Uterus (tissue), 4 donors: ENCODE data around the gene XYLT1. TPM values are rescaled to one million over a fixed set of nuclear protein-coding genes. Genes with fewer than 3 reads are reported as not detected.

Experiments
- DNase-seq, 2 donors: peaks; one replicate each; pipeline ENCODE4 v3.0.0-alpha.2; 2019 to 2020
- H3K27ac ChIP-seq, 2 donors: fragments of 200-600 bp; sonication (generic); 1 replicate in 1 of 2; 2 replicates in 1 of 2; pipeline ENCODE4 v1.5.1; 2016 to 2018
- H3K27me3 ChIP-seq, 2 donors: fragments of 200-600 bp; sonication (generic); one replicate each; pipeline ENCODE4 v1.5.1; 2018 to 2019; ENCODE audit warnings: control low read depth in 1 of 2
- H3K36me3 ChIP-seq, 2 donors: fragments of 200-600 bp; sonication (generic); one replicate each; pipeline ENCODE4 v1.5.1; 2019; ENCODE audit warnings: control low read depth in 1 of 2
- H3K4me1 ChIP-seq, 2 donors: fragments of 200-600 bp; sonication (generic); one replicate each; pipeline ENCODE4 v1.5.1; 2018 to 2019; ENCODE audit warnings: control low read depth in 1 of 2
- H3K4me3 ChIP-seq, 2 donors: fragments of 200-600 bp; sonication (generic); 1 replicate in 1 of 2; 2 replicates in 1 of 2; pipeline ENCODE4 v1.5.1; 2018 to 2019; ENCODE audit warnings: mild to moderate bottlenecking in 1 of 2
- H3K9me3 ChIP-seq, 2 donors: fragments of 200-600 bp; sonication (generic); one replicate each; pipeline ENCODE4 v1.5.1; 2019; ENCODE audit warnings: control low read depth in 1 of 2
- CTCF ChIP-seq, 4 experiments: fragments of 200-600 bp in 2 of 4; fragments of 450-650 bp in 2 of 4; sonication (generic) in 2 of 4; IDR thresholded peaks; one replicate each; pipeline ENCODE4 v1.5.1; 2016 to 2019; ENCODE audit warnings: antibody characterized with exemption in 4 of 4, mild to moderate bottlenecking in 2 of 4, moderate library complexity in 1 of 4
- POLR2A ChIP-seq, 2 donors: fragments of 450-650 bp; IDR thresholded peaks; one replicate each; pipeline ENCODE4 v1.6.1; 2016; ENCODE audit warnings: antibody characterized with exemption in 2 of 2, mild to moderate bottlenecking in 1 of 2, moderate library complexity in 1 of 2
- intact Hi-C: fragments of 100-400 bp; cut with DNase I; formaldehyde crosslinking; loops from one replicate; pipeline ENCODE4 v1.15.1; 2023; ENCODE audit warnings: low total_unique reads
- total RNA-seq, 4 donors: library from RNA; depleted of rRNA in 3 of 4; stranded (reverse); fragments of >200 nt in 3 of 4; gene quantifications; one replicate each; pipeline versions ENCODE4 v1.1.0 to v1.2.4, GENCODE V29; 2014 to 2023
- donor health status: DM: yes; HTN: yes; CAD: no.

XYLT1 gene
- total RNA-seq, 4 donors from 2014 or later: 1.5 to 42.2 (median 15.7) TPM

- TF ChIP-seq POLR2A (IDR thresholded peaks at IDR 0.05): no peak
- no peak for TF ChIP-seq CTCF (IDR thresholded peaks at IDR 0.05)
- no peak for DNase-seq
- no peaks in the 10 kb centered on the region for H3K27me3 ChIP-seq
- H3K9me3 ChIP-seq: no peaks in the 10 kb centered on the region
- intact Hi-C loops: no loop called here
- H3K4me3 ChIP-seq: no peak overlapping the region
- no peaks in the 10 kb centered on the region for H3K36me3 ChIP-seq
- H3K4me1 ChIP-seq: no peaks in the 10 kb centered on the region
- H3K27ac ChIP-seq: no peak overlapping the region
These were observed 81.4 kb downstream of the XYLT1 start for GRCh38 chr16:17389384-17389783.

GRCh38 chr16:17387256-17387655, 83.5 kb downstream of the XYLT1 start:
- intact Hi-C loops: no loop called here
- Histone ChIP-seq H3K36me3 (no peaks in the 10 kb centered on the region), H3K27me3 (no peaks in the 10 kb centered on the region), H3K4me1 (no peaks in the 10 kb centered on the region), H3K9me3 (no peaks in the 10 kb centered on the region), H3K4me3 (no peak overlapping the region), H3K27ac (peak overlapping the region in 1 of 2 donors; percentile 15)
- no peak for DNase-seq
- no peak for TF ChIP-seq POLR2A (IDR thresholded peaks at IDR 0.05)
- no peak for TF ChIP-seq CTCF (IDR thresholded peaks at IDR 0.05)

- H3K4me1 ChIP-seq: no peaks in the 10 kb centered on the region
These were observed 84.5 kb downstream of the XYLT1 start for GRCh38 chr16:17386229-17386628.

GRCh38 chr16:17384471-17384870, 86.3 kb downstream of the XYLT1 start:
- Histone ChIP-seq H3K27me3 (no peaks in the 10 kb centered on the region), H3K4me3 (no peak overlapping the region), H3K27ac (no peak overlapping the region), H3K36me3 (no peaks in the 10 kb centered on the region), H3K9me3 (no peaks in the 10 kb centered on the region), H3K4me1 (no peaks in the 10 kb centered on the region)
- intact Hi-C loops: no loop called here
- TF ChIP-seq POLR2A (IDR thresholded peaks at IDR 0.05) (no peak), CTCF (IDR thresholded peaks at IDR 0.05) (no peak)
- DNase-seq: no peak

More at GRCh38 chr16:17386229-17386628, 84.5 kb downstream of the XYLT1 start:
- Histone ChIP-seq H3K36me3 (no peaks in the 10 kb centered on the region), H3K27me3 (no peaks in the 10 kb centered on the region), H3K9me3 (no peaks in the 10 kb centered on the region), H3K27ac (no peak overlapping the region), H3K4me3 (no peak overlapping the region)
- intact Hi-C loops: no loop called here
- no peak for DNase-seq
- TF ChIP-seq POLR2A (IDR thresholded peaks at IDR 0.05) (no peak), CTCF (IDR thresholded peaks at IDR 0.05) (no peak)

- Histone ChIP-seq H3K27me3 (no peaks in the 10 kb centered on the region), H3K36me3 (no peaks in the 10 kb centered on the region), H3K4me3 (no peak overlapping the region), H3K4me1 (peaks cover 7 to 9% of the 10 kb centered on the region in 2 donors), H3K9me3 (no peaks in the 10 kb centered on the region), H3K27ac (no peak overlapping the region)
- no peak for TF ChIP-seq POLR2A (IDR thresholded peaks at IDR 0.05)
- no peak for TF ChIP-seq CTCF (IDR thresholded peaks at IDR 0.05)
- intact Hi-C loops: no loop called here
- DNase-seq: no peak
These were observed 87.6 kb downstream of the XYLT1 start for GRCh38 chr16:17382949-17383863.
